ENCODE data around the gene RAB1A.
A peak's percentile ranks its signal among the peaks of the same experiment; 100 is the strongest.

The RAB1A gene

GRCh38 chr2:65097844-65098243, 32.1 kb downstream of the RAB1A start:
- DNase-seq: no peak

GRCh38 chr2:65096948-65097347, 33.0 kb downstream of the RAB1A start:
- DNase-seq: no peak

GRCh38 chr2:65093211-65093610, 36.7 kb downstream of the RAB1A start:
- no peak for DNase-seq

- no peak for DNase-seq
Observed at GRCh38 chr2:65092791-65093190, 37.1 kb downstream of the RAB1A start.

- no peak for DNase-seq
Observed at GRCh38 chr2:65085148-65085547, 44.8 kb downstream of the RAB1A start.

GRCh38 chr2:65081232-65081685, 48.6 kb downstream of the RAB1A start:
- peak in 2 of 51 donors; percentile 14 for DNase-seq

- no peak for DNase-seq
Observed at GRCh38 chr2:65079017-65079416, 50.9 kb downstream of the RAB1A start.

GRCh38 chr2:65077898-65078297, 52.0 kb downstream of the RAB1A start:
- DNase-seq: no peak

GRCh38 chr2:65076345-65076710, 53.6 kb downstream of the RAB1A start:
- DNase-seq: no peak

GRCh38 chr2:65075605-65076344, 54.1 kb downstream of the RAB1A start:
- DNase-seq: no peak

- DNase-seq: no peak
Observed at GRCh38 chr2:65075176-65075575, 54.7 kb downstream of the RAB1A start.

GRCh38 chr2:65073879-65074565, 55.9 kb downstream of the RAB1A start:
- no peak for DNase-seq

- DNase-seq: no peak
Observed at GRCh38 chr2:65072181-65072970, 57.5 kb downstream of the RAB1A start.

- no peak for DNase-seq
Observed at GRCh38 chr2:65071499-65072180, 58.3 kb downstream of the RAB1A start.

GRCh38 chr2:65070856-65071255, 59.0 kb downstream of the RAB1A start:
- DNase-seq: no peak

GRCh38 chr2:65070172-65070830, 59.6 kb downstream of the RAB1A start:
- peak in 3 of 51 donors; percentile 19 to 50 (median 39) for DNase-seq

- no peak for DNase-seq
Observed at GRCh38 chr2:65069439-65069824, 60.5 kb downstream of the RAB1A start.

GRCh38 chr2:65067806-65068553, 61.9 kb downstream of the RAB1A start:
- no peak for DNase-seq

- DNase-seq: peak in 38 of 51 donors; percentile 9 to 72 (median 50)
Observed at GRCh38 chr2:65064728-65065552, 65.0 kb downstream of the RAB1A start.

Measured in hypothalamus (tissue), 51 donors.